HG02678 (cell line): ENCODE measurements around the gene OR5K2.
A peak's percentile ranks its signal among the peaks of the same experiment; 100 is the strongest.

ENCODE experiments used
- ATAC-seq: cut with Tn5 transposase; IDR thresholded peaks from one replicate; pipeline ENCODE4 v1.9.1; 2021; ENCODE audit warnings: mild to moderate bottlenecking, moderate library complexity; ENCODE audit not compliant: unreplicated experiment

The OR5K2 gene

GRCh38 chr3:98521897-98522543 lies 24.5 kb downstream of the OR5K2 start:
- peak; percentile 42 for ATAC-seq

DNA sequence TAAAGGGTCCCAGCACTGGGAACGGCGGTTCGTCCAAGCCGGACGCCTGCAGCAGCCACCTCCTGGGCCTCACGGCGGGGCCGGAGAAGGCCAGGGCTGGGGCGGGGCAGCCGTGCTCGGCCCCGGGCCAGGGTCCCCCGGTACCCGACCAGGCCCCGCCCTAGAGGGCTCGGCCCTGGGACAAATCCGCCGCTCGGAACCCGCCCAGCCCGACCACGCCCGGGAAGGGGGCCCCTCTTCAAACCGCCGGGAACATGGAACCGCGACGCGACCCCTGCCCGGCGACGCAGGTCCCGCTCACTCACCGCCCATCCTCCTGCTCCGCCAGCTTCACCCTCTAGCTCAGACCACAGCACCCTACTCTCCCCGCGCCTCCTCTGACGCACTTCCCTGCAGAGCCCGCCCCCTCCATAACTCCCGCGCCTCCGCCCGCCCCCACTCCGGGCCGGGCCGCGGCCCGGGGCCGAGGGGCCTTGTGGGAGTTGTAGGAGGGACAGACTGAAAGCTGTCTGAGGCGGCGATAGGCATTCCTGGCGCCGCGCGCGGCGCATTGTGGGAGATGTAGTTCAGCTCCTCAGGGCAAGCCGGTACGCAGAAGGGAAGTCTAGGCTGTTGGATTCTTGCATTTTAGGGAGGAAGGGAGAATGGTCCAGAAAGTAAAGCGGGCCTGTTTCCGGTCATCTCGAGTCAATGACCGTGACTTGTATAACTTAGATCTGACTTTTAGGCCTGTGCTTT lies 25.2 kb downstream of the OR5K2 start, which contains the start of gene CLDND1:
Gene CLDND1, minus strand, starts transcription at position 359 of the 738 bp plus-strand sequence. CDS start 1,478 bp downstream, outside the sequence.
- ATAC-seq: peak; percentile 86

DNA sequence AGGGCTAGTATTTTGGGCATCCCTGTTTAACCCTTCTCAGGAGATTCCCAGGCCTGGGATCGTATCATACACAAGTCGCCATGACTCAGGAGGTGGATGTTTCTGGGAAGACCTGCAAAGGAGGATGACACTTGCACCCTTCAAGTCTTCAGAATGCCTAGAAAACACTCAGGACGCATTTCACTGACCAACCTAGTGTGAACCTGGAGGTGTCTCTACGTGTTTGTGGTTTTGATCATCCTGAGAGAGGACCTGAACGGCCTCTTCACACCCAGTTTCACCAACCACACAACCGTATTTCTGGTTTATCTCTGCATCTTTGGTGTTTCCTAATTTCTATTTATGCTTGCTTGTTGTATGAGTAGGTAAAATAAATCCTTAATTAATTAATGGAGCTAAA lies 28.0 kb downstream of the OR5K2 start:
- ATAC-seq: no peak

DNA sequence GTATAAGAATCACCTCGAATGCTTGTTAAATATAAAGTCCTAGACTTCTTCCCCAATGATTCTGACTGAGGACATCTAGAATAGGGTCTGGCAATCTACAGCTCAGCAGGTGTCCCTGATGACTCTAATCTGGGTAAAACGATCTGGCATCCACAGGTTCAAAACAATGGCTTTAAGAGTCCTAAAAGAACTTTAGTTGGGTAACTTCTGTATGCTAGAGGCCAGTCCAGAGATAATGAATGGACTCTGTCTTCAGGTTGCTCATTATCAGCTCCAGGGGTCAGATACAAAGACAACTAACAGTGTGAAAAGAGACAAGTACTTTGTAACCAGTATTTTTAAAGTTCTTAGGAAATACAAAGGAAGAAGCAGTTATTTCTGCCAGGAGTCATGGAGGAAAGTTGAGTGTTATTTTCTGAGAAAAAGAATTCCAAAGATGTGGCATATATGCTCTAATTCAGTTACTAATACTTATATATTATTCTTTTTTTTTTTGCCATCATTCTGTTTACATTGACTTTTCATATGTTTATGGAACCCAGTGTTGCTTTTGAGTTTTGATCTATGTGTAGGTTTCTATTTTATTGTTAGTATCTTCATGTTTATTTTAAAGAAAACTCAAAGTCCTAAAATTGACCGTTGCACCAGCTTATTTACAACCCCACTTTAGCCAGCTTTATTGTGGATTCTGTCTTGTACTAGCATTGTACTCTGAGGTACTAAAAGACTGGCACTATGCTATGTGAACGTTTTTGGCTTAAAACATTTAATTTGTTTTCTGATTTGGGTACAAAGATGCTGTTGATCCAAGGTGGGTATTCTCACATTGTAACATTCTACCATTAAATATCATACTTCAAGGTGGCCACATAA lies 31.2 kb downstream of the OR5K2 start:
- ATAC-seq: no peak

GRCh38 chr3:98529856-98530459 lies 32.5 kb downstream of the OR5K2 start:
- ATAC-seq: no peak

- ATAC-seq: no peak
These were observed 33.2 kb downstream of the OR5K2 start for GRCh38 chr3:98530676-98531075.

DNA sequence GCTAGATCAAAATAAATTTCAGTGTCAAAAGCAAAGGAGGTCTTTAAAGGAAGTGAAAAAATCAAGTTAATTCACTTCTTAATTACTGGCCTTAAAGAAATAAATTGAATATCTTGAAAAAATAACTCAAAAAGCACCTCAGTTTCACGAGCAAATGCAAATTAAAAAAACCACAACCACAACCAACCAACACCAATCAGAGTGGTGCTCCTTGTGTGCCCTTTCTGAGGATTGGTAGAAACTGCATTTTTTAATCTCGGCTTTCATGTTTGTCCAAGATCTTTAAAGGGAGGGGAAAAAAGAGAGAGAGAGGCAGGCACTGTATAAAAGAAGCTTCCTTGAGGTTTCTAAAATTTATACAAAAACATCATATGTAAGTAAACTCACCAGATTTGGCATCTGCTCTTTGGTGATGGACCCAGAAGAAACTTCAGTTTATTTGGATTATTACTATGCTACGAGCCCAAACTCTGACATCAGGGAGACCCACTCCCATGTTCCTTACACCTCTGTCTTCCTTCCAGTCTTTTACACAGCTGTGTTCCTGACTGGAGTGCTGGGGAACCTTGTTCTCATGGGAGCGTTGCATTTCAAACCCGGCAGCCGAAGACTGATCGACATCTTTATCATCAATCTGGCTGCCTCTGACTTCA lies 34.3 kb downstream of the OR5K2 start, which contains the start of gene GPR15:
Gene GPR15, plus strand, starts transcription at position 357 of the 653 bp plus-strand sequence. Its CDS starts 56 bp downstream, at position 413.
- ATAC-seq: peak; percentile 34

DNA sequence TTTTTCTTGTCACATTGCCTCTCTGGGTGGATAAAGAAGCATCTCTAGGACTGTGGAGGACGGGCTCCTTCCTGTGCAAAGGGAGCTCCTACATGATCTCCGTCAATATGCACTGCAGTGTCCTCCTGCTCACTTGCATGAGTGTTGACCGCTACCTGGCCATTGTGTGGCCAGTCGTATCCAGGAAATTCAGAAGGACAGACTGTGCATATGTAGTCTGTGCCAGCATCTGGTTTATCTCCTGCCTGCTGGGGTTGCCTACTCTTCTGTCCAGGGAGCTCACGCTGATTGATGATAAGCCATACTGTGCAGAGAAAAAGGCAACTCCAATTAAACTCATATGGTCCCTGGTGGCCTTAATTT lies 34.8 kb downstream of the OR5K2 start:
- no peak for ATAC-seq

DNA sequence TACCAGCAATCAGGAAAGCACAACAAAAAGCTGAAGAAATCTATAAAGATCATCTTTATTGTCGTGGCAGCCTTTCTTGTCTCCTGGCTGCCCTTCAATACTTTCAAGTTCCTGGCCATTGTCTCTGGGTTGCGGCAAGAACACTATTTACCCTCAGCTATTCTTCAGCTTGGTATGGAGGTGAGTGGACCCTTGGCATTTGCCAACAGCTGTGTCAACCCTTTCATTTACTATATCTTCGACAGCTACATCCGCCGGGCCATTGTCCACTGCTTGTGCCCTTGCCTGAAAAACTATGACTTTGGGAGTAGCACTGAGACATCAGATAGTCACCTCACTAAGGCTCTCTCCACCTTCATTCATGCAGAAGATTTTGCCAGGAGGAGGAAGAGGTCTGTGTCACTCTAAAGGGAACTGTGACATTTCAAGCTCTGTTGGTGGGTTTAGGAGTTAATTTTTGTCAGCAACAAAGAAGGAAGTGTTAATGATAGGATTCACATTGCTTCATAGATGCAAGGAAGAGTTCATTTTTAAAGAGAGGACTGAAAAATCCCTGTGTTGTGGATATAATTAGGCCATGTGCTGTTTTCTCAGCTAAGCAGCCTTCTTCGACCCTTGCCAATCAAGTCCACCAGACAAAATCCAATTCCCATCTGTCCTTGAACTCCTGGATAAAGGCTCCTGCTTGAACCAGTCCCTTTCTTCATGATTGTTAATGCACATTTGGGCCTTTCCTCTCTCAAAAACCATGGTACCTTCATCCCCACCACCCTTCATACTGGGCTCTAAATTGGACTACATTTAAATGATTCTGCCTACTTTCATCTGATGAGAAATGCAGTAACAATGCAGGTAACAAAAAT lies 35.5 kb downstream of the OR5K2 start:
- no peak for ATAC-seq

DNA sequence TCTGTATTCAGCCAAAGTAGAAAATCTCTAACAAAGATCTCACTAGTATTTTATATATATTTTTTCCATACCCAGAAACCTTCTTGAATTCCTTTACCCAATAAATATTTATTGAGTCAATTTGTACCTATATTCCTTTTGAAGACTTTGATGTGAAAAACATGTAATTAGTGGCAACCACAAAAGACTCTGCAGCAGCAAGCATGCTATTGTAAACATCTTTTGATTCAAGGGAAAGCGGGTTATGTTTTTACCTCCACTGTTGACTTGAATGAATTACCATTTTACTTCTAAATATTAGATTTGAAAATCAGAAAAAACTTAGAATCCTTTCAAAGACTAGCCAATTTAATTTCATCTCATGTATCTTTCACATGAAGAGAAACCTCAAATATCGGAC lies 36.7 kb downstream of the OR5K2 start:
- ATAC-seq: no peak

- ATAC-seq: no peak
These were observed 37.3 kb downstream of the OR5K2 start for GRCh38 chr3:98534734-98535133.

DNA sequence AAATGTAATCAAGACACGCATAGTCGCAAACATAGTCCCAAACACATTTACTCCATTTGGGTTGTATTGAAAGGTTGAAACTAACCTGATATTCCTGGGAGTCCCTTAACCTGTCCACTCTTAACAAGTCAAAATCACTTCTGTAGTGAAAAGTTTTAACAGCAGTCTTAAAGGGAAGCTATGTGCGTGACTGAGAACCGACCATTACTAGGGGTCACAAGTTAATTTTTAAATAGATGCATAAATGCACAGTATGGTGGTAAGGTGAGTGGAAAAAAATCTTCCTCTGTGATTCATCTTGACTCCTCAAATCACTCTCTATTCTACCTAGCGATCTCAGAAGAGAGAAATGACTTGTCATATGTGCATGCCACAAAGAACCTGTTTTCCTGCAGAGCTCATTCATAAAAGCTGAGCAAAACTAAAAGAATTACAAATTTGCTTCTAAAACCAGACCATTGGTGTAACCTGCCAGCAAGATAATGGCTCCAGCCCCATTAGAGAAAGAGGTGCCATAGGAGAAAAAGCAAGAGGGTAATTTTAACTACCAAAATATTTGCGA lies 39.1 kb downstream of the OR5K2 start:
- ATAC-seq: peak; percentile 71

DNA sequence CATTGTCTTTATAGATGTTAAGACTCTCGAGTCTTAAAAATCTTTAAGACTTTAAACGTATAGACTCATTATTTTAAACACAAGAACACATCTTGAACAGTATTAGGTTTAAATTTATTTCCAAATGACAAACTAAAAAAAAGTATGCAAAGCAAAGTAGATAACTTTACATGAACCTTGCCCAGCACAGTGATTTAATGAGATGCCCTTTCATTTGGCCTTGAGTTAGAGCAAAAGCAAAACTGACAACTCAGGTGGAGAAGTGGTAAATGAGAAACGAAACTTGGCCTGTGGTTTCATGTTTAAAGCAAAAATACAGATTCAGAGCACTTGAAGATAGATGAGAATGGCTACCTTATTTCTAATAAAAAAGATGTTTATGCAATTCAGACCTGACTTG lies 42.9 kb downstream of the OR5K2 start:
- peak; percentile 44 for ATAC-seq

GRCh38 chr3:98541695-98542094 lies 44.2 kb downstream of the OR5K2 start:
- ATAC-seq: no peak

DNA sequence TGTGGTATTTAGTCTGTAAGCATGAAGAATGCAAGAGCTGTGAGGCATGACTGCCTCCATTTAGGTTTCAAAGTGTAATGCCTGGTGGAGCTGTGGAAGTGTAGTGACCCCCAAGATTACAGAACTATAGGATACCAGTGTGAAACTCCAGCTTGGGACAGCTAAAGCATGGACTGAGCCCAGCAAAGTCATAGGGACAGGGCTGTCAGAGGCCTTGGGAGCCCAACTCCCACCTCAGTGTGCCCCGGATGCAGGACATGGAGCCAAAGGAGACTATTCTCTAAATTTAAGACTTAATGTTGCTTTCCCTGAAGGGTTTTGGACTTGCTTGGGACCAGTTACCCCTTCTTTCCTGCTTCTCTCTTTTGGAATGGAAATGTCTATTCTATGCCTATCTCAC lies 45.1 kb downstream of the OR5K2 start:
- no peak for ATAC-seq

DNA sequence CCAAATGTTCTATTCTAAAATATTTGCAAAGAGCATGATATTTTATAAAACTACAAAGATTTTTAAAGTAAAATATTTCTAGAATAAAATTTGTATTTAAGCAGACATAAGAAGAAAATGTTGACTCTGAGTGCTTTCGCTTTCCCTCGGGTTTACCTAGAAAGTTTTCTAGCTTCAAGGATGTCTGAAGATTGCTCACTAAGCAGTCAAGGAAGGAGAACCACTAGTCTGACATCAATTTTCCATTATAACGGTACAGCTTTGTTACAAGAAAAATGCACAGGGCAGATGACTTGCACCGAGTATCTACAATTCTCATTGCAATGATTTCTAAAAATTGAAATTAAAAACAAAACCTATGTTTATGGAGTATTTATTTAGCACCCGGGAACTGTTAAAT lies 48.5 kb downstream of the OR5K2 start:
- peak; percentile 50 for ATAC-seq
